Skeletal muscle cell (primary cell): Measurements from ENCODE around the gene TMA7B.
"Not testable (repeated sequence)": the region's sequence is repeated elsewhere in the genome, so short reads cannot be mapped to it uniquely, and the experiment has no call there.

ENCODE experiments used
- DNase-seq: peaks from one replicate; pipeline ENCODE4 v3.0.0-alpha.2; 2010; ENCODE audit warnings: low read depth
- H3K4me3 ChIP-seq: 2 replicates; pipeline ENCODE4 v1.5.1; 2011; ENCODE audit warnings: low read depth, mild to moderate bottlenecking, control low read depth, low read length, moderate library complexity

TMA7B gene

DNA sequence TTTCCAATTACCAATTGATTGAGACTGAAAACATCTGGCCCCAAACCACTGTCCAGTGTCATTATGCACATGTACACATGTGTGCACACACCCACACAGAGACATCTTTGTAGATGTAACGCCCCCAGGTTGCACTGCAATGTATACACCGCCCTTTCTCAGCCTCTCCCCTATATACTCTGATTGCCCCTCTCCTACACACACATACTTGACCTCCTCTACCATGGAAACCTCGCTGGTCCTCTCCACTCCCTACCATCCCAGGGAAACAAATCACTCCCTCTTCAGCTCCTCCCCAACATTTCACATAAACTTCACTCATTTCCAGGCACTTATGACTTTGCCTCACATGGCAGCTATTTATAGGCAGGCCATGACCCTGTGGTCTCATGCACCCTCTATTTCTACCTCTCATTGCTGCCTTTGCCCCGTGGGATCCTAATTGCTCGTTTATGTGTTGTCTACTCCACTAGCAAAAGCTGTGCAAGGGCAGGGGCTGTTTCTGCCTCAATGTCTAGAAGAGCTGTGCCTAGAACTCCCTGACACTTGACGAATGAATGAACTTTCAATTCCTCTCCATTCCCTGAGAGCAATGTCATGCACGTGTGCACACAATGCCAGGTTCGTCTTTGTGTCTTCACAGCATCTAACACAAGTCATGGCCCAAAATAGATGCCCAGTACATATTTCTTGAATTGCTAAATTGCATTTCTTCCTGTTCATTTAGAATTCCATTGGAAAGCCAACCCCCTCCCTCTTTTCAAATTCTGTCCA lies 10.0 kb upstream of the TMA7B start:
- DNase-seq: no peak
- H3K4me3 ChIP-seq: no peak overlapping the region

DNA sequence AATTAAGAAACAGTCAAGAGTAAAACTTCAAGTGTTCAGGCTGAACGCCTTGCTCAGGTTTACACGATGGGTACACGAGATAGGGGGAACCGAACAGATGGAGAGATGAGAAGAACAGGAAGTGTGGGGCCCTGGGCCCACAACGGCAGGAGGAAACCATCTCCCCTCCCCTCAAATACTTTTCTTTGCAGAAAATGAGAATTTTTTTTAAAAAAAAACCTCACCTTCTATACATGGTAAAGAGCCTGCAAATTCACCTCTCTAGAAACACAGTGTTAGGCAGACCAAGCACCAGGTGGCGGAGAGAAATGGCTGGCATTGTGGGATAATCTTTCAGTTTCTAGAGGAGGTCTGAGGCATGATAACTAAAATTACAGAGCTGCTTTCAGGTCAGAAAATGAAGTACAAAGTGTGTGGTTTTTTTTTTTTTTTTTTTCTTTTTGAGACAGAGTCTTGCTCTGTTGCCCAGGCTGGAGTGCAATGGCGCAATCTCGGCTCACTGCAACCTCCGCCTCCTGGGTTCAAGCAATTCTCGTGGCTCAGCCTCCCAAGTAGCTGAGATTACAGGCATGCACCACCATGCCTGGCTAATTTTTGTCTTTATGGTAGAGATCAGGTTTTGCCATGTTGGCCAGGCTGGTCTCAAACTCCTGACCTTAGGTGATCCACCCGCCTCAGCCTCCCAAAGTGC lies 8.4 kb upstream of the TMA7B start:
- not testable (repeated sequence) for DNase-seq, H3K4me3 ChIP-seq

GRCh38 chr22:39952347-39952746 lies 7.8 kb upstream of the TMA7B start:
- H3K4me3 ChIP-seq: no peak overlapping the region
- no peak for DNase-seq

DNA sequence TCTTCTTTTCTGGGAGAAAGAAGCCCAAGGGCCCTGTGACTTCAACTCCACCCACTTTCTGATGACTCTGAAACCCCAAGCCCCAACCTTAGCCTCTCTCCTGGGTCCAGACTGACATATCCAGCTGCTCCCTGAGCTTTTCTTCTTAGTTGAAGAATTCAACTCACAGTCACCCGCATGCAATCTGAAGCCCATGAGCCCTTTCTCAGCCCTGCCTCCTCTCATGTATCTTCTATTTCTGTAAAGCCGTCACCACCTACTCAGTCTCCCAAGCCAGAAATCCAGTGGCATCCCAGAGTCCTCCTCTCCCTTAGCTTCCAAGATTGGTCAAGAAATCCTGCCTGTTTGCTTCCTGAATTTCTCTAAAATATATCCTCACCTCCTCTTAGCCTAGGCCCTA lies 7.1 kb upstream of the TMA7B start:
- no peak for DNase-seq
- no peak overlapping the region for H3K4me3 ChIP-seq

GRCh38 chr22:39954584-39955055 lies 5.6 kb upstream of the TMA7B start:
- peak; percentile 92 for DNase-seq
- H3K4me3 ChIP-seq: no peak overlapping the region

DNA sequence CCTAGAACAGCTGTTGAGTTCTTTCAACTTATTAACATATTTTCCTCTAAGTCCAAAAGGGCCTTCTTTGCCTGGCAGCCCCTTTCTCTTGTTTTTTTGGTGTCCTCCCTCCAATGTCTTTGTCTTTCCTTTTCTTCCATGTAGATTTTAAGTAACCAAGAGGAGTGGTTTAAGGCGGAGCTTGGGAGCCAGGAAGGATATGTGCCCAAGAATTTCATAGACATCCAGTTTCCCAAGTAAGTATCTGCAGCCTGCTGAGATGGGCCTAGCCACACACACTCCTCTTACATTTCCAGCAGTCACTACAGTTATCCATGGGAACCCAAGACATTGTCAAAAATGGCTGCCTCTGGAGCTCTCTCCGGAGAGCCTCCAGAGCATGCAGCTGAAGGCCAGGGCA lies 4.5 kb upstream of the TMA7B start:
- DNase-seq: no peak
- no peak overlapping the region for H3K4me3 ChIP-seq

GRCh38 chr22:39956932-39957664 lies 3.1 kb upstream of the TMA7B start:
- DNase-seq: no peak
- H3K4me3 ChIP-seq: no peak overlapping the region

DNA sequence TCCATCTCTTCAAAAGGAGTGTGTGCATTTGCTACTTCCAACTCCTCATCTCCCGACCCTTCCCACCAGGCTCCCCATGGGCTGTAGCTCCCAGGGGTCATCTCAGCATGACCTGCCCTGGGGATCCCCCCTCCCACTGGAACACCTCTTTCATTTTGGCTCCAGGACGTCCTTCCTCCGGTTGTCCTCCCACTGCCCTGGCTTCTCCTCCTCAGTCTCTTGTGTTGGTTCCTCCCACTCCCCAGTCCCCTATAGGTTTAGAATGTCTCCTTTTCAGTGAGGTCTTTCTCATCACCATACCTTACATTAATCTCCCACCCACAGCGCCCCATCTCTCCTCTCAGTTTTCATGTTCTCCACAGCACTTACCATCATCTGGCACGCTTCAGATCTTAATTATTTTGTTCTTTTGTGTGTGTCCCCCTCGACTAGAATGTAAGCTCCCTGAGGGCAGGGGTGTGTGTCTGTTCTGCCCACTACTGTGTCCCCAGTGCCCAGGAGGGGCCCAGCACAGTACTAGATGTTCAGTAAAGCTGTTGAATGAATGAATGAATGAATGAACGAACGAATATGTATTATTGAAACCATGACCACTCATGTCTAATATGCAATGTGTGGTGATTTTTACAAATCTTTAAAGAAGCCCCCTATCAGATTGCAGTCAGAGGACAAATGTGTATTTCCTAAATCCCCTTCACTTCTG lies 2.0 kb upstream of the TMA7B start:
- no peak for DNase-seq

DNA sequence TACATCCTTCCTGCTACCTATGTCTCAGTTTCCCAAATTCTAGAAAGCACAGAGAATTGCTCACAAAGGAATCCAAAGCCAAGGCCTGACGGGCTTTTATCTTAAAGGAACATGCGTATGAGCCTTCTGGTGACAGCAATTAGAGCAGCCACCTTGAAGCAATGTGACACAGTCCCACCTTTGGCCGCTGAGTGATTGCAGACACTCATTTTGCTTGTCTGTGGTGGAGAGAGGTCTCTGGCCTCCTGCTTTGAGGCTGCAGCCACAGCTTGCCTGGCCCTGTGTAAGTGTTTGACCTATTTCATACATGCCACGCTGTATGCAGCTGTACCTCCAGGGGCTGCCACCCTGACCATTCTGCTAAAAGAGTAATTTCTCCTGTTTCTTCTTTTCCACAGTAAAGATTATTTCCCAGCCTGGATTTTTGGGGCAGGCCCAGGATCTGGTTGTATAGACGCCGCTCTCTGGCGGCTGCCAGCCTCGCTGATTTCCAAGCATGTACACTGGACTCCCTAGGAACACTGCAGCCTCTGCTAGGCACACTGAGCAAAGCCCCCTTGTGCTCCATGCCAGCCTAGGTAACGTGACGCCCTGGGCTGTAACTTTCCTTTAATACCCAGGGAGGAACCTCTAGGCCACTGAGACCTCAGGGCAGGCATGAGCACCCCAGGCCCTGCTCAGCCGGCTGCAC lies 1.1 kb upstream of the TMA7B start:
- H3K4me3 ChIP-seq: no peak overlapping the region
- DNase-seq: no peak

More for the DNA sequence above, 2.0 kb upstream of the TMA7B start:
- no peak overlapping the region for H3K4me3 ChIP-seq

GRCh38 chr22:39960791-39961746 lies 872 bp downstream of the TMA7B start:
- DNase-seq: peak; percentile 99
- no peak overlapping the region for H3K4me3 ChIP-seq

DNA sequence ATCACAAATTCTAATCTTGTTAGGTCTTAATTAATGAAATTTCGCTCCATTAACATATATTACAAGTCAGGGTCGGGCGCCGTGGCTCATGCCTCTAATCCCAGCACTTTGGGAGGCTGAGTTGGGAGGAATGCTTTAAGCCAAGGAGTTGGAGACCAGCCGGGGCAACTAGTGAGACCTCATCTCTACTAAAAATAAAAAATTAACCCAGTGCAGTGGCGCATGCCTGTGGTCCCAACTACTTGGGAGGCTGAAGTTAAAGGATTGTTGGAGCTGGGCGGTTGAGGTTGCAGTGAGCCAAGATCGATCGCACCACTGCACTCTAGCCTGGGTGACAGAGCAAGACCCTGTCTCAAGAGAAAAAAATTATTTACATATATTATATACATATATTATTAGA lies 1.9 kb downstream of the TMA7B start:
- DNase-seq: no peak
- H3K4me3 ChIP-seq: no peak overlapping the region

DNA sequence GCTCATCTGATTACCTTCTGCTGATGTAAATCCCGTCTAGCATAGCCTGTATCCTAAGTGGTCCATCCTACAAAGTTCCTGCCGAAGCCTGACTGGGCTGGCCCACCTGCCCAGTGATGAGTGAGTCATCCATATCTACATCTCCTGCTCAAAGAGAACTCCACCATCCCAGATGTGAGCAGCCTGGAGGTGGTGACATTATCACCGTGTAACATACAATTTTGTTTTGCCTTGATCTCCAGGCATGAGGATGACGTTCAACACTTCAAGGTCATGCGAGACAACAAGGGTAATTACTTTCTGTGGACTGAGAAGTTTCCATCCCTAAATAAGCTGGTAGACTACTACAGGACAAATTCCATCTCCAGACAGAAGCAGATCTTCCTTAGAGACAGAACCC lies 5.6 kb downstream of the TMA7B start:
- DNase-seq: no peak
- no peak overlapping the region for H3K4me3 ChIP-seq

DNA sequence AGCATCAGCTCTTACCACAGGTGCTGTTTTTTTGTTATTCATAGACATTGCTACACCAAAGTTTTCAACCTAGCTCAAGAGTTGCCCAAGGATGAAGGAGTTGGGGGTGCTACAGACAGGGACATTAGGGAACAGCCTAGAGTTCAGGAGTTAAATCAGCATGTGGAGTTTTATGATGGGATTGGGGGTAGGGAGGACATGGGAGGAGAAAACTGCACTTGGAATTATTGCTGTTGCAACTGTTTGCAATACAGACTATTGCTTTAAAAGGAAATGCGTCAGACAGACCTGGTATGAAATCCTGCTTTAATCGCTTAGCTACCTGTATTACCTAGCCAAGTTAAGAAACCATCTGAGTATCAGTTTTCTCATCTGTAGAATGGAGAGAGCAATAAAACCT lies 6.3 kb downstream of the TMA7B start:
- DNase-seq: no peak

DNA sequence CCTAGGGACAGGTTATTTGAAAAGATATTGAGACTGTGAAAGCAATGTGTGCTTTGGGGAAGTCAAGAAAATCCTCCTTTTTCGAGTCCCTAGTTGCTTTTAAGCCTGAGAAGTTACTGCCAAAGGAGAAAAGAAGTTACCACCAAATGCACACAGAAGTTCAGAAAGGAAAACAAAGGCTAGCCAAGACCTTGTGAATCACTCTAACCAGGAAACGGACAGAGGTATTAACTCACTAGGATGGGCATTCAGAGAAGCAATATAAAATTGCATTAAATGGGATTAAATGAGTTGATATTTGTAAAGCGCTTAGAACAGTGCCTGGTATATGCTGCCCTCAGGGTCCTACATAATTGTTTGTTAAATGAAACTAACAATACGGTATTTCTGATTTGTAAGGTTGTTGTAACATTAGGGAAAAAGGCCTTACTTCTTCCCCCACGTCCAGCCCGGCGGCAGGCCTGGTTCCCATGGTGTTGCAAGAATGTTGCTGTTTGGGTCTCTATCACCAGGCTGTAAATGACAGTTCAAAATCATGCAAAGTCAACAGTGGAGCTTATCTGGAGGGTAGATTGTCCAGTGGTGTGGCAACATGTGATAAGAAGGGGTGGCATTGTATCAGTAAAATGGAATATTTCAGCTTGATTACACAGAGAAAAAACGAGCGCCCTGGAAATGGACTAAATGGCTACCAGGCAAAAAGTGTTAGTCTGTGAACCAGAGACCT lies 7.1 kb downstream of the TMA7B start:
- DNase-seq: peak; percentile 53

More for the DNA sequence above, 6.3 kb downstream of the TMA7B start:
- H3K4me3 ChIP-seq: no peak overlapping the region

GRCh38 chr22:39967996-39968972 lies 8.1 kb downstream of the TMA7B start:
- DNase-seq: no peak
- no peak overlapping the region for H3K4me3 ChIP-seq

More for the DNA sequence above, 7.1 kb downstream of the TMA7B start:
- no peak overlapping the region for H3K4me3 ChIP-seq

DNA sequence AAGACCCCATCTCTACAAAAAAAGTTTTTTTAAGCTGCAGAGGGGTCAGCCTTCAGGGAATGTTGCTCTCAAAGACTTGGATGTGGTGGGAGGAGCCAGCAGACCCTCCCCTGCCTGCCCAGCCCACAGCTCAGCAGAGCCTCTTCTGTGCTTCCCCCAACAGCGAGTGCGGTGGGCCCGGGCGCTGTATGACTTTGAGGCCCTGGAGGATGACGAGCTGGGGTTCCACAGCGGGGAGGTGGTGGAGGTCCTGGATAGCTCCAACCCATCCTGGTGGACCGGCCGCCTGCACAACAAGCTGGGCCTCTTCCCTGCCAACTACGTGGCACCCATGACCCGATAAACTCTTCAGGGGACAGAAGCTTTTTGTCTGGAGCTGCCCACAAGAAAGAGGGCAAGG lies 10.5 kb downstream of the TMA7B start:
- DNase-seq: no peak
- no peak overlapping the region for H3K4me3 ChIP-seq
